Heart left ventricle (tissue), 16 donors: ENCODE measurements around the gene INO80E. TPM values are rescaled to one million over a fixed set of nuclear protein-coding genes. Genes with fewer than 3 reads are reported as not detected.
A peak's percentile ranks its signal among the peaks of the same experiment; 100 is the strongest.

ENCODE experiments used
- ATAC-seq, 4 donors: fragments of 200-7000 bp; cut with Tn5 transposase; one replicate each; pipeline ENCODE4 v1.9.1; 2020 to 2022; ENCODE audit warnings: moderate library complexity in 4 of 4, mild to moderate bottlenecking in 3 of 4, moderate number of reproducible peaks in 1 of 4
- DNase-seq, 5 donors: peaks; one replicate each; pipeline ENCODE4 v3.0.0-alpha.2; 2020
- H3K27ac ChIP-seq, 12 donors: fragments of 200-600 bp; sonication (generic) in 4 of 12; one replicate each; pipeline versions ENCODE4 v1.5.0 to v1.8.0; 2016 to 2022; ENCODE audit warnings: mild to moderate bottlenecking in 2 of 12
- H3K27me3 ChIP-seq, 9 donors: fragments of 200-600 bp; sonication (generic) in 2 of 9; one replicate each; pipeline versions ENCODE4 v1.5.1 to v1.8.0; 2016 to 2022; ENCODE audit warnings: mild to moderate bottlenecking in 3 of 9
- H3K36me3 ChIP-seq, 9 donors: fragments of 200-600 bp; sonication (generic) in 2 of 9; one replicate each; pipeline versions ENCODE4 v1.5.0 to v1.8.0; 2018 to 2022; ENCODE audit warnings: mild to moderate bottlenecking in 2 of 9
- H3K4me1 ChIP-seq, 12 donors: fragments of 200-600 bp; sonication (generic) in 4 of 12; one replicate each; pipeline versions ENCODE4 v1.5.0 to v1.8.0; 2016 to 2022; ENCODE audit warnings: mild to moderate bottlenecking in 3 of 12
- H3K4me3 ChIP-seq, 12 donors: fragments of 200-600 bp; sonication (generic) in 4 of 12; one replicate each; pipeline versions ENCODE4 v1.5.0 to v1.8.0; 2017 to 2022; ENCODE audit warnings: mild to moderate bottlenecking in 9 of 12, moderate library complexity in 4 of 12
- H3K9me3 ChIP-seq, 12 donors: fragments of 200-600 bp; sonication (generic) in 4 of 12; one replicate each; pipeline versions ENCODE4 v1.5.0 to v1.8.0; 2016 to 2022; ENCODE audit warnings: mild to moderate bottlenecking in 1 of 12
- POLR2A ChIP-seq, 2 donors: fragments of 450-650 bp; IDR thresholded peaks; one replicate each; pipeline ENCODE4 v1.6.1; 2017; ENCODE audit warnings: antibody characterized with exemption in 2 of 2, mild to moderate bottlenecking in 2 of 2, moderate library complexity in 2 of 2
- WGBS, 4 donors: extraction: QIAGEN DNeasy Blood & Tissue Kit in 2 of 4; methylation state at CpG; one replicate each; pipeline versions ENCODE4 v1.1.5 to v1.1.7; 2013 to 2018; 5-methylcytosine and 5-hydroxymethylcytosine counted together
- intact Hi-C, 10 donors: fragments of 100-400 bp; cut with DNase I; formaldehyde crosslinking; loops; one replicate each; pipeline versions ENCODE4 v1.11.1 to v1.14.2; 2022
- polyA plus RNA-seq, 2 donors: library from polyadenylated mRNA; stranded (reverse); fragments of 200-250 nt; gene quantifications; one replicate each; pipeline ENCODE4 v1.2.3, GENCODE V29; 2013
- total RNA-seq, 9 donors: library from RNA; depleted of rRNA in 2 of 9; stranded (reverse); fragments of >200 nt in 2 of 9; fragmentation: NEBNext Ultra II Directional in 3 of 9; extraction: Animal tissue kit (Norgen Biotek cat#: 25700) in 3 of 9; gene quantifications; one replicate each; pipeline versions ENCODE4 v1.1.0 to v1.2.4, GENCODE V29; 2016 to 2023
- TF ChIP-seq, protein P1 (sequence below), 12 donors: fragments of 200-600 bp; sonication (generic) in 4 of 12; IDR thresholded peaks; one replicate each; pipeline versions ENCODE4 v1.5.0 to v1.8.0; 2018 to 2022; ENCODE audit warnings: antibody characterized with exemption in 12 of 12, mild to moderate bottlenecking in 5 of 12
- donor health status: ischemic (EF 13 %, LVEDD 7.1; RV severe dilation, severe dysfunction).
- donor health status: healthy with polysubstance abuse.
- donor health status: DM: no; HTN: yes; CAD: no.
- donor health status: DM: no; HTN: no; CAD: no.
- donor health status: ischemic (EF 25% LVEDD 6.9; RV normal size, moderate dysfunction).
- donor health status: ischemic (EF 25% LVEDD 5.7; RV mildly dilated, moderate dysfunction).
- donor health status: healthy.
- donor health status: DM: yes; HTN: yes; CAD: no.
- donor health status: ischemic (EF 35%, LVEDD 5.7; RV mildly dilated, moderate dysfunction).
- donor health status: nonischemic (EF 11% LVEDD 7.7; RV severe dilation, severe dysfunction).
- donor health status: DM: yes; HTN: yes; CAD: no.
- donor health status: PGD.
- donor health status: ischemic (EF 29% LVEDD 5.4; RV normal size, mild dysfunction).
- donor health status: nonischemic (EF 23%, LVEDD 6.1; RV moderate dilation, normal function).

The INO80E gene
- total and polyA plus RNA-seq, 11 donors = 27.6 to 71.5 (median 33.9) TPM

GRCh38 chr16:29968205-29968604 lies 27.8 kb upstream of the INO80E start:
- 93 to 100% (median 94%) methylated on average over 4 of the region's 4 CpGs for WGBS, 4 donors
- intact Hi-C loops = loop anchor here in 1 of 10 donors (5.0 kb wide), 1 partner anchor 34 kb away; no protein-coding TSS in a partner anchor
- peaks cover 0 to 24% (median 7%) of the 10 kb centered on the region in 12 donors for H3K4me1 ChIP-seq
- H3K4me3 ChIP-seq = no peak overlapping the region
- no peak overlapping the region for H3K27ac ChIP-seq
- TF ChIP-seq, protein P1, sequence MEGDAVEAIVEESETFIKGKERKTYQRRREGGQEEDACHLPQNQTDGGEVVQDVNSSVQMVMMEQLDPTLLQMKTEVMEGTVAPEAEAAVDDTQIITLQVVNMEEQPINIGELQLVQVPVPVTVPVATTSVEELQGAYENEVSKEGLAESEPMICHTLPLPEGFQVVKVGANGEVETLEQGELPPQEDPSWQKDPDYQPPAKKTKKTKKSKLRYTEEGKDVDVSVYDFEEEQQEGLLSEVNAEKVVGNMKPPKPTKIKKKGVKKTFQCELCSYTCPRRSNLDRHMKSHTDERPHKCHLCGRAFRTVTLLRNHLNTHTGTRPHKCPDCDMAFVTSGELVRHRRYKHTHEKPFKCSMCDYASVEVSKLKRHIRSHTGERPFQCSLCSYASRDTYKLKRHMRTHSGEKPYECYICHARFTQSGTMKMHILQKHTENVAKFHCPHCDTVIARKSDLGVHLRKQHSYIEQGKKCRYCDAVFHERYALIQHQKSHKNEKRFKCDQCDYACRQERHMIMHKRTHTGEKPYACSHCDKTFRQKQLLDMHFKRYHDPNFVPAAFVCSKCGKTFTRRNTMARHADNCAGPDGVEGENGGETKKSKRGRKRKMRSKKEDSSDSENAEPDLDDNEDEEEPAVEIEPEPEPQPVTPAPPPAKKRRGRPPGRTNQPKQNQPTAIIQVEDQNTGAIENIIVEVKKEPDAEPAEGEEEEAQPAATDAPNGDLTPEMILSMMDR (IDR thresholded peaks at IDR 0.05) = no peak
- TF ChIP-seq POLR2A (IDR thresholded peaks at IDR 0.05) = no peak
- no peak for ATAC-seq
- H3K27me3 ChIP-seq = no peaks in the 10 kb centered on the region
- H3K9me3 ChIP-seq = no peaks in the 10 kb centered on the region
- H3K36me3 ChIP-seq = peaks cover 0 to 87% (median 56%) of the 10 kb centered on the region in 9 donors
- DNase-seq = no peak

- DNase-seq (no peak), ATAC-seq (no peak)
- Histone ChIP-seq H3K4me1 (peaks cover 0 to 32% (median 16%) of the 10 kb centered on the region in 12 donors), H3K27me3 (no peaks in the 10 kb centered on the region), H3K36me3 (peaks cover 0 to 63% (median 53%) of the 10 kb centered on the region in 9 donors), H3K4me3 (no peak overlapping the region), H3K27ac (no peak overlapping the region), H3K9me3 (no peaks in the 10 kb centered on the region)
- no peak for TF ChIP-seq POLR2A (IDR thresholded peaks at IDR 0.05)
- 86 to 94% (median 93%) methylated on average over 8 of the region's 8 CpGs for WGBS, 4 donors
- intact Hi-C loops = loop anchor here in 2 of 10 donors (5.0 kb wide), 2 partner anchors 44 to 1019 kb away; partner anchors contain the start of genes KCTD13 (in 1 of the 2) and NFATC2IP (in 1 of the 2)
Observed at GRCh38 chr16:29971304-29971703, 24.7 kb upstream of the INO80E start.

GRCh38 chr16:29972500-29972899 lies 23.5 kb upstream of the INO80E start:
- ATAC-seq (no peak), DNase-seq (no peak)
- 93 to 100% (median 95%) methylated on average over 1 of the region's 1 CpG for WGBS, 4 donors
- TF ChIP-seq POLR2A (IDR thresholded peaks at IDR 0.05) = no peak
- TF ChIP-seq, protein P1 (IDR thresholded peaks at IDR 0.05) = no peak
- H3K4me3 ChIP-seq = no peak overlapping the region
- intact Hi-C loops = loop anchor here in 3 of 10 donors (2.0 to 5.0 kb wide), 3 partner anchors 22 to 1020 kb away; partner anchors contain the start of genes HIRIP3 (in 1 of the 3), KCTD13 (in 1 of the 3) and NFATC2IP (in 1 of the 3)
- H3K27me3 ChIP-seq = no peaks in the 10 kb centered on the region
- H3K36me3 ChIP-seq = peaks cover 0 to 52% (median 42%) of the 10 kb centered on the region in 9 donors
- no peaks in the 10 kb centered on the region for H3K9me3 ChIP-seq
- peak overlapping the region in 2 of 12 donors; percentile 96 to 97 for H3K27ac ChIP-seq
- peaks cover 0 to 44% (median 26%) of the 10 kb centered on the region in 12 donors for H3K4me1 ChIP-seq

DNA sequence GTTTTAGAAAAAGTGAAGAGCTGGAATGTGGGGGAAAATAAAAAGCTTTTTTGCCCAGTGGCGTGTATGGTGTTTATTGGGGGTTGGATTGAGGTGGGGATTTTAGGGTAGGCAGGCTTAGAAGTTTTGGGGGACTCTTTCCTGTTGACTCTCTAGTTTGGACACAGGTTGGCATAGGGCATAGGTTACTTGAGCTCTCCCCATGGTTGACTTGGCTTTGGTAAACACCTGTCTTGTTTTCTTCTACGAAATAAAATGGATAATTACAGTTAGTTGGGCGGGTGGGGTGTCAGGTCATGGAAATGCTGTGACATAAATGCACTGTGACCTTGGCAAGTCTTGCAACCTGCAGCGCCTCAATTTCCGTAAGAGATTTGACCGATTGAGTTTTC lies 23.1 kb upstream of the INO80E start:
- no peak for DNase-seq
- Histone ChIP-seq H3K27me3 (no peaks in the 10 kb centered on the region), H3K9me3 (no peaks in the 10 kb centered on the region), H3K27ac (peak overlapping the region in 8 of 12 donors; percentile 12 to 97 (median 96)), H3K4me3 (peak overlapping the region in 7 of 12 donors; percentile 70 to 97 (median 90)), H3K4me1 (peaks cover 0 to 48% (median 31%) of the 10 kb centered on the region in 12 donors), H3K36me3 (peaks cover 0 to 52% (median 44%) of the 10 kb centered on the region in 9 donors)
- ATAC-seq = no peak
- TF ChIP-seq POLR2A (IDR thresholded peaks at IDR 0.05) = no peak
- TF ChIP-seq, protein P1 (IDR thresholded peaks at IDR 0.05) = no peak
- intact Hi-C loops = loop anchor here in 4 of 10 donors (1.0 to 5.0 kb wide), 5 partner anchors 11 to 1021 kb away; partner anchors contain the start of genes KCTD13 (in 2 of the 4), HIRIP3 (in 1 of the 4), NFATC2IP (in 1 of the 4) and TMEM219 (in 1 of the 4)
- 60 to 65% (median 62%) methylated on average over 6 of the region's 6 CpGs for WGBS, 4 donors
